NCI-H446 treated with DMSO at 0.1 percent for 48 hours (cell line): ENCODE results near the gene DAZ4.
"Not testable (repeated sequence)": the region's sequence is repeated elsewhere in the genome, so short reads cannot be mapped to it uniquely, and the experiment has no call there.

Experiments
- DNase-seq: peaks from one replicate; lab custom pipeline; 2025; lab: John Stamatoyannopoulos, UW

The DAZ4 gene, protein sequence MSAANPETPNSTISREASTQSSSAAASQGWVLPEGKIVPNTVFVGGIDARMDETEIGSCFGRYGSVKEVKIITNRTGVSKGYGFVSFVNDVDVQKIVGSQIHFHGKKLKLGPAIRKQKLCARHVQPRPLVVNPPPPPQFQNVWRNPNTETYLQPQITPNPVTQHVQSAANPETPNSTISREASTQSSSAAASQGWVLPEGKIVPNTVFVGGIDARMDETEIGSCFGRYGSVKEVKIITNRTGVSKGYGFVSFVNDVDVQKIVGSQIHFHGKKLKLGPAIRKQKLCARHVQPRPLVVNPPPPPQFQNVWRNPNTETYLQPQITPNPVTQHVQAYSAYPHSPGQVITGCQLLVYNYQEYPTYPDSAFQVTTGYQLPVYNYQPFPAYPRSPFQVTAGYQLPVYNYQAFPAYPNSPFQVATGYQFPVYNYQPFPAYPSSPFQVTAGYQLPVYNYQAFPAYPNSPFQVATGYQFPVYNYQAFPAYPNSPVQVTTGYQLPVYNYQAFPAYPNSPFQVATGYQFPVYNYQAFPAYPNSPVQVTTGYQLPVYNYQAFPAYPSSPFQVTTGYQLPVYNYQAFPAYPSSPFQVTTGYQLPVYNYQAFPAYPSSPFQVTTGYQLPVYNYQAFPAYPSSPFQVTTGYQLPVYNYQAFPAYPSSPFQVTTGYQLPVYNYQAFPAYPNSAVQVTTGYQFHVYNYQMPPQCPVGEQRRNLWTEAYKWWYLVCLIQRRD

DNA sequence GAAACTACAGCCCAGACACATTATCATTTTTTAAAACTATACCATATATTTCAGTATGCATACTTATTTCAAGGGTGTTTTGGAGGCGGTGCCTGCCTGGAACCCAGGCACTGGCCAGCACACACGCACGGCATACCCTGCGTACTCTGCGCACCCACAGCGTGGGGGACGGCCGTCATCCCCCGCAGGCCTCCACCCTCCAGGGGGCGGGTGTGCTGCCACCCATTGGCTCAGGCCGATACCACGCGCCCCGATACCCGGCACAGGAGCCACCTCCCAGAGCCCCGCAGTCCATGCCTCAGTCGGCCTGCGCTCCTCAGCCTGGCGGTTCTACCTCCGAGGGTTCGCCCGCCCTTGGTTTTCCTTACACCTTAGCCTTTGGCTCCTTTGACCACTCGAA lies at the start of gene DAZ4:
Gene DAZ4 (plus strand): TSS at position 301 of the 400 bp plus-strand sequence. CDS start 208 bp downstream, outside the sequence.
- DNase-seq: not testable (repeated sequence)

GRCh38 chrY:24813293-24813692 lies 20.4 kb upstream of the DAZ4 start, which contains the start of gene DAZ3:
DAZ3 (minus strand) TSS chrY:24813393; CDS start chrY:24813185, 208 bp downstream.
- DNase-seq: not testable (repeated sequence)

DNA sequence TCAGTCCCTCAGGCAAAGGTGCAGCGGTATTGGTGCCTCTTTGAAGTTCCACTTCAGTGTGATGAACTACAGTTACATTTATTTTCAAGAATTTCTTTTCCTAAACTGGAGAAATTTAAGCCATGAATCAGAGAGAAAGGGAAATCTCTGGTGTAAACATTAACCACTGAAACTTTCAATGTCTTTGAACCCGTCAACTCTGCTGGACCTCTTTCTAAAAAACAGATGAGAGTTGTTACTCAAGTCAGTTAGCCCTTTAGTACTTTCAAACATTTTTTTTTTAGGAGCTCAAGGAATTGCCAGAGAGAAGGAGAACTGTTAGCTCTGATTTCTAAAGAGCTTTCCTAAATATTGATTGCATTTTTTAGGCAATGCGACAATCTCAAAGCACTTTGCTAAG lies 11.9 kb upstream of the DAZ4 start:
- not testable (repeated sequence) for DNase-seq

DNA sequence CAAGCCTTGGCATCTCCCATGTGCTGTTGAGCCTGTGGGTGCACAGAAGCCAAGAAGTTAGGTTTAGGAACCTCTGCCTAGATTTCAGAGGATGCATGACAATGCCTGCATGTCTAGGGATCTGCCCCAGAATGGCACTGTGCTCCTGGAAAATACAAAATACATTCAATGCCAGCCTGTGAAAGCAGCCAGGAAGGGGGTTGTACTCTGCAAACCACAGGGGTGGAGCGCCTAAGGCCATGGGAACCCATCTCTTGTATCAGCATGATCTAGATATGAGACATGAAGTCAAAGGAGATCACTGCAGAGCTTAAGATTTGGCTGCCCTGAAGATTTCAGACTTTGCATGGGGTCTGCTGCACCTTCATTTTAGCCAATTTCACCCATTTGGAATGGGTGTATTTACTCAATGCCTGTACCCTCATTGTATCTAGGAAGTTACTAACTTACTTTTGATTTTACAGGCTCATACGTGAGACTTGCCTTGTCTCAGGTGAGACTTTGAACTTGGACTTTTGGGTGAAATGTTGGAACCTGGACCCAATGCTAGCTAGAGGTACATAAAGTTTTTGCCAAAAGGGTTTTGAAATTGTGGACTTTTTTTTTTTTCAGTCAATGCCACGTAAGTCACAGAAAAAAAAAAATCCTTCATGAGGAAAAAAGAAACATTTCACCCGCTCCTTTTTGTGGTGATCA lies 9.4 kb upstream of the DAZ4 start:
- DNase-seq: not testable (repeated sequence)

DNA sequence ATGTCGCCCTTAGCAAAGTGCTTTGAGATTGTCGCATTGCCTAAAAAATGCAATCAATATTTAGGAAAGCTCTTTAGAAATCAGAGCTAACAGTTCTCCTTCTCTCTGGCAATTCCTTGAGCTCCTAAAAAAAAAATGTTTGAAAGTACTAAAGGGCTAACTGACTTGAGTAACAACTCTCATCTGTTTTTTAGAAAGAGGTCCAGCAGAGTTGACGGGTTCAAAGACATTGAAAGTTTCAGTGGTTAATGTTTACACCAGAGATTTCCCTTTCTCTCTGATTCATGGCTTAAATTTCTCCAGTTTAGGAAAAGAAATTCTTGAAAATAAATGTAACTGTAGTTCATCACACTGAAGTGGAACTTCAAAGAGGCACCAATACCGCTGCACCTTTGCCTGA lies 8.7 kb upstream of the DAZ4 start:
- DNase-seq: not testable (repeated sequence)
